Natural killer cell (primary cell): ENCODE measurements around the gene FRMPD1. TPM values are rescaled to one million over a fixed set of nuclear protein-coding genes. Genes with fewer than 3 reads are reported as not detected.
A peak's percentile ranks its signal among the peaks of the same experiment; 100 is the strongest.

ENCODE experiments used
- ATAC-seq, 3 donors: fragments of 150-1000 bp in 2 of 3; fragments of 200-7000 bp in 1 of 3; cut with Tn5 transposase; 1 replicate in 1 of 3; 2 replicates in 2 of 3; pipeline ENCODE4 v1.10.0; 2021; ENCODE audit warnings: mild to moderate bottlenecking in 2 of 3, moderate library complexity in 2 of 3
- DNase-seq, 2 donors: peaks; one replicate each; pipeline versions ENCODE4 v3.0.0 to v3.0.0-alpha.2; 2013 to 2021; ENCODE audit warnings: mixed read lengths in 1 of 2
- H3K27ac ChIP-seq: one replicate; pipeline ENCODE4 v1.5.1; 2013; ENCODE audit warnings: mild to moderate bottlenecking, low read length
- H3K27me3 ChIP-seq: one replicate; pipeline ENCODE4 v1.6.1; 2013; ENCODE audit warnings: low read length; ENCODE audit not compliant: control insufficient read depth, insufficient read depth
- H3K36me3 ChIP-seq: one replicate; pipeline ENCODE4 v1.6.1; 2013; ENCODE audit warnings: low read length; ENCODE audit not compliant: control insufficient read depth, insufficient read depth
- H3K4me1 ChIP-seq: one replicate; pipeline ENCODE4 v1.6.1; 2013; ENCODE audit warnings: low read length; ENCODE audit not compliant: control insufficient read depth, insufficient read depth
- H3K4me3 ChIP-seq: one replicate; pipeline ENCODE4 v1.5.1; 2013; ENCODE audit warnings: low read length
- H3K9me3 ChIP-seq: one replicate; pipeline ENCODE4 v1.6.1; 2013; ENCODE audit warnings: low read length; ENCODE audit not compliant: control insufficient read depth, insufficient read depth
- H3K27ac Mint-ChIP-seq, 2 donors: one replicate each; pipeline ENCODE4 v1.8.0; 2022; ENCODE audit warnings: mild to moderate bottlenecking in 2 of 2, mixed read lengths in 2 of 2, moderate library complexity in 1 of 2
- H3K27me3 Mint-ChIP-seq, 2 donors: one replicate each; pipeline ENCODE4 v1.8.0; 2022; ENCODE audit warnings: low read depth in 2 of 2, mixed read lengths in 2 of 2
- H3K36me3 Mint-ChIP-seq: one replicate; pipeline ENCODE4 v1.8.0; 2022; ENCODE audit warnings: mixed read lengths
- H3K4me1 Mint-ChIP-seq, 2 donors: one replicate each; pipeline ENCODE4 v1.8.0; 2022; ENCODE audit warnings: mixed read lengths in 2 of 2
- H3K4me3 Mint-ChIP-seq: one replicate; pipeline ENCODE4 v1.8.0; 2022; ENCODE audit warnings: mild to moderate bottlenecking, moderate library complexity, mixed read lengths
- H3K9me3 Mint-ChIP-seq, 2 donors: one replicate each; pipeline ENCODE4 v1.8.0; 2022; ENCODE audit warnings: mixed read lengths in 2 of 2
- CTCF ChIP-seq: fragments of 200-600 bp; IDR thresholded peaks from one replicate; pipeline ENCODE4 v1.8.0; 2022; ENCODE audit warnings: antibody characterized with exemption
- WGBS: methylation state at CpG from one replicate; pipeline ENCODE4 v1.1.7; 2013; ENCODE audit warnings: missing lambda C conversion rate; ENCODE audit not compliant: insufficient coverage; 5-methylcytosine and 5-hydroxymethylcytosine counted together
- intact Hi-C: fragments of 100-400 bp; cut with micrococcal nuclease; formaldehyde crosslinking; loops from one replicate; pipeline ENCODE4 v1.14.2; 2022
- total RNA-seq, 4 donors: library from RNA; stranded (reverse); fragments of 120-200 nt in 1 of 4; gene quantifications; one replicate each; pipeline versions ENCODE4 v1.2.3 to v1.2.4, GENCODE V29; 2013 to 2022

Gene FRMPD1
- total RNA-seq, 3 donors from 2014 or later (not counting 1 experiment from before 2014, with no cell fraction given), result not detected

GRCh38 chr9:37650299-37650872 lies 368 bp upstream of the FRMPD1 start:
- Histone ChIP-seq H3K4me1 (peaks cover 11% of the 10 kb centered on the region), H3K27me3 (peaks cover 22% of the 10 kb centered on the region), H3K27ac (no peak overlapping the region), H3K9me3 (no peaks in the 10 kb centered on the region), H3K4me3 (no peak overlapping the region), H3K36me3 (no peaks in the 10 kb centered on the region)
- Mint-ChIP-seq H3K27me3 (peaks cover 44 to 64% of the 10 kb centered on the region in 2 donors), H3K4me3 (peak overlapping the region; percentile 90), H3K9me3 (no peaks in the 10 kb centered on the region), H3K36me3 (no peaks in the 10 kb centered on the region), H3K27ac (no peak overlapping the region), H3K4me1 (peaks cover 5 to 7% of the 10 kb centered on the region in 2 donors)
- intact Hi-C loops, result no loop called here
- 17% methylated on average over 42 of the region's 45 CpGs for WGBS
- ATAC-seq (no peak), DNase-seq (no peak)
- no peak for TF ChIP-seq CTCF

- H3K4me3 Mint-ChIP-seq, result peak overlapping the region; percentile 15
Measured at GRCh38 chr9:37652261-37652660, 1.5 kb downstream of the FRMPD1 start.

DNA sequence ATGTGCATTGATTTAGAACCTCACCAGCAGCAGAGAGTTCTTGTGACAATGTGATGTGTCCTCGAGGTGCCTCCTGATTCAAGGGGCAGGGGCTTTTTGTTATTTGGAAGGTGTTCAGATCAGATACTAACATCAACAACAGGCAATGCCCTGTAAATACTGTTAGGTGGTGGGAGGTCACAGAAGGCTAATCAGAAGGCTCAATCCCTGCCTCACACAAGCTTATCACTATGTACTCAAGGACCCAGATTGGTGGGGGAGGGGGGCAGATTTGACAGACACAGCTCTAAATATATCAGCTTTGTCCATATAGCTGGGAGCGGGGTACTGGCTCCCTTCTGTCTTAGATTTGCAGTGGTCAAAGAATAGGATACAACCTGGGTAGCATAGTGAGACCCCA lies 2.6 kb downstream of the FRMPD1 start:
- WGBS, result 60% methylated on average over 1 of the region's 2 CpGs
- Histone ChIP-seq H3K9me3 (no peaks in the 10 kb centered on the region), H3K27ac (no peak overlapping the region), H3K36me3 (no peaks in the 10 kb centered on the region), H3K4me3 (no peak overlapping the region), H3K27me3 (peaks cover 22% of the 10 kb centered on the region), H3K4me1 (peaks cover 11% of the 10 kb centered on the region)
- no peak for ATAC-seq
- Mint-ChIP-seq H3K27ac (no peak overlapping the region), H3K9me3 (no peaks in the 10 kb centered on the region), H3K4me3 (no peak overlapping the region), H3K27me3 (peaks cover 46 to 79% of the 10 kb centered on the region in 2 donors), H3K36me3 (no peaks in the 10 kb centered on the region), H3K4me1 (peaks cover 5 to 7% of the 10 kb centered on the region in 2 donors)
- no peak for DNase-seq
- intact Hi-C loops, result no loop called here
- no peak for TF ChIP-seq CTCF

More at GRCh38 chr9:37652261-37652660, 1.5 kb downstream of the FRMPD1 start:
- Histone ChIP-seq H3K36me3 (no peaks in the 10 kb centered on the region), H3K4me1 (peaks cover 11% of the 10 kb centered on the region), H3K4me3 (no peak overlapping the region), H3K27ac (no peak overlapping the region), H3K9me3 (no peaks in the 10 kb centered on the region), H3K27me3 (peaks cover 22% of the 10 kb centered on the region)
- DNase-seq (no peak), ATAC-seq (no peak)
- Mint-ChIP-seq H3K36me3 (no peaks in the 10 kb centered on the region), H3K9me3 (no peaks in the 10 kb centered on the region), H3K4me1 (peaks cover 5 to 7% of the 10 kb centered on the region in 2 donors), H3K27ac (no peak overlapping the region), H3K27me3 (peaks cover 43 to 73% of the 10 kb centered on the region in 2 donors)
- intact Hi-C loops, result no loop called here
- no peak for TF ChIP-seq CTCF
- 57% methylated on average over 7 of the region's 7 CpGs for WGBS

GRCh38 chr9:37656936-37657335 lies 6.2 kb downstream of the FRMPD1 start:
- intact Hi-C loops, result no loop called here
- DNase-seq (no peak), ATAC-seq (no peak)
- TF ChIP-seq CTCF, result no peak
- Mint-ChIP-seq H3K27me3 (peaks cover 32 to 67% of the 10 kb centered on the region in 2 donors), H3K4me1 (no peaks in the 10 kb centered on the region), H3K27ac (no peak overlapping the region), H3K36me3 (no peaks in the 10 kb centered on the region), H3K9me3 (no peaks in the 10 kb centered on the region), H3K4me3 (no peak overlapping the region)
- Histone ChIP-seq H3K4me1 (no peaks in the 10 kb centered on the region), H3K4me3 (no peak overlapping the region), H3K27me3 (peaks cover 9% of the 10 kb centered on the region), H3K27ac (no peak overlapping the region), H3K9me3 (no peaks in the 10 kb centered on the region), H3K36me3 (no peaks in the 10 kb centered on the region)
- no CpG with 5 or more reads among the region's 1 CpG for WGBS
